H9 (cell line): ENCODE data around the gene ZBTB33. TPM values are rescaled to one million over a fixed set of nuclear protein-coding genes. Genes with fewer than 3 reads are reported as not detected.

Experiments used
- DNase-seq: peaks from one replicate; pipeline ENCODE4 v3.0.0-alpha.2; 2017
- H2AFZ ChIP-seq: one replicate; pipeline ENCODE4 v1.6.1; 2013; ENCODE audit warnings: mild to moderate bottlenecking, low read length, control low read depth, moderate library complexity
- H2AK5ac ChIP-seq: 2 replicates; pipeline ENCODE4 v1.6.1; 2013; ENCODE audit warnings: low read length, control low read depth, mixed read lengths; ENCODE audit not compliant: insufficient read length
- H2BK120ac ChIP-seq: one replicate; pipeline ENCODE4 v1.6.1; 2013; ENCODE audit warnings: low read depth, mild to moderate bottlenecking, low read length, control low read depth, inconsistent platforms; ENCODE audit not compliant: poor library complexity, severe bottlenecking
- H2BK12ac ChIP-seq: 2 replicates; pipeline ENCODE4 v1.6.1; 2013; ENCODE audit warnings: low read length, control low read depth, mixed read lengths, low read depth; ENCODE audit not compliant: insufficient read length
- H2BK15ac ChIP-seq: 2 replicates; pipeline ENCODE4 v1.6.1; 2013; ENCODE audit warnings: low read depth, low read length, control low read depth
- H2BK20ac ChIP-seq: one replicate; pipeline ENCODE4 v1.6.1; 2013; ENCODE audit warnings: low read depth, mild to moderate bottlenecking, low read length, control low read depth, inconsistent platforms; ENCODE audit not compliant: poor library complexity, severe bottlenecking
- H2BK5ac ChIP-seq: 2 replicates; pipeline ENCODE4 v1.6.1; 2013; ENCODE audit warnings: low read length, control low read depth, mixed read lengths; ENCODE audit not compliant: insufficient read length
- H3K14ac ChIP-seq: 2 replicates; pipeline ENCODE4 v1.6.1; 2013; ENCODE audit warnings: low read length, control low read depth; ENCODE audit not compliant: insufficient read depth
- H3K18ac ChIP-seq: 2 replicates; pipeline ENCODE4 v1.6.1; 2013; ENCODE audit warnings: low read depth, mild to moderate bottlenecking, mixed read lengths, low read length, control low read depth; ENCODE audit not compliant: insufficient read length
- H3K23ac ChIP-seq: 2 replicates; pipeline ENCODE4 v1.6.1; 2013; ENCODE audit warnings: low read length, control low read depth, mixed read lengths, low read depth; ENCODE audit not compliant: insufficient read length
- H3K23me2 ChIP-seq: 2 replicates; pipeline ENCODE4 v1.6.1; 2013; ENCODE audit warnings: low read depth, mild to moderate bottlenecking, mixed read lengths, low read length, control low read depth; ENCODE audit not compliant: insufficient read length, poor library complexity, severe bottlenecking
- H3K27ac ChIP-seq: 2 replicates; pipeline ENCODE4 v1.5.1; 2013; ENCODE audit warnings: low read length, control low read depth, mixed read lengths, low read depth; ENCODE audit not compliant: insufficient read length
- H3K27me3 ChIP-seq: 2 replicates; pipeline ENCODE4 v1.6.1; 2013; ENCODE audit warnings: low read length, control low read depth, inconsistent platforms; ENCODE audit not compliant: insufficient read depth
- H3K4ac ChIP-seq: 2 replicates; pipeline ENCODE4 v1.6.1; 2013; ENCODE audit warnings: low read depth, mild to moderate bottlenecking, control low read depth, inconsistent platforms, low read length, moderate library complexity
- H3K4me1 ChIP-seq: 2 replicates; pipeline ENCODE4 v1.6.1; 2013; ENCODE audit warnings: low read length, control low read depth, inconsistent platforms; ENCODE audit not compliant: insufficient read depth
- H3K4me2 ChIP-seq: 2 replicates; pipeline ENCODE4 v1.6.1; 2013; ENCODE audit warnings: low read length, control low read depth, mixed read lengths; ENCODE audit not compliant: insufficient read length, insufficient read depth
- H3K56ac ChIP-seq: 2 replicates; pipeline ENCODE4 v1.6.1; 2013; ENCODE audit warnings: low read depth, mild to moderate bottlenecking, mixed read lengths, low read length, control low read depth; ENCODE audit not compliant: insufficient read length
- H3K79me1 ChIP-seq: 2 replicates; pipeline ENCODE4 v1.6.1; 2013; ENCODE audit warnings: low read depth, mild to moderate bottlenecking, moderate library complexity, low read length, control low read depth, inconsistent platforms; ENCODE audit not compliant: insufficient read depth, poor library complexity, severe bottlenecking
- H3K79me2 ChIP-seq: 2 replicates; pipeline ENCODE4 v1.6.1; 2013; ENCODE audit warnings: low read length, control low read depth, inconsistent platforms; ENCODE audit not compliant: insufficient read depth
- H3K9ac ChIP-seq: 2 replicates; pipeline ENCODE4 v1.6.1; 2013; ENCODE audit warnings: low read length, control low read depth, mixed read lengths; ENCODE audit not compliant: insufficient read length; ENCODE audit errors: extremely low read depth
- H3K9me3 ChIP-seq: one replicate; pipeline ENCODE4 v1.6.1; 2013; ENCODE audit warnings: low read depth, low read length, inconsistent platforms; ENCODE audit not compliant: control insufficient read depth
- H3T11ph ChIP-seq: one replicate; pipeline ENCODE4 v1.6.1; 2013; ENCODE audit warnings: mild to moderate bottlenecking, low read length, control low read depth, inconsistent platforms
- H4K20me1 ChIP-seq: one replicate; pipeline ENCODE4 v1.6.1; 2013; ENCODE audit not compliant: control insufficient read depth, insufficient read length, insufficient read depth
- H4K5ac ChIP-seq: 2 replicates; pipeline ENCODE4 v1.6.1; 2013; ENCODE audit warnings: low read depth, mild to moderate bottlenecking, mixed read lengths, low read length, control low read depth; ENCODE audit not compliant: insufficient read length
- H4K8ac ChIP-seq: replicated peaks from 2 replicates; pipeline ENCODE4 v1.6.1; 2013; ENCODE audit warnings: low read length, control low read depth, mixed read lengths, low read depth; ENCODE audit not compliant: insufficient read length
- H4K91ac ChIP-seq: 2 replicates; pipeline ENCODE4 v1.6.1; 2013; ENCODE audit warnings: low read depth, mild to moderate bottlenecking, moderate library complexity, mixed read lengths, low read length, control low read depth; ENCODE audit not compliant: insufficient read length
- H3K27ac Mint-ChIP-seq, 3 experiments: 2 replicates in 2 of 3; 3 replicates in 1 of 3; pipeline ENCODE4 v1.8.0; 2020 to 2021; ENCODE audit warnings: mixed read lengths in 3 of 3, mild to moderate bottlenecking in 1 of 3, moderate library complexity in 1 of 3
- H3K27me3 Mint-ChIP-seq: 2 replicates; pipeline ENCODE4 v1.8.0; 2021; ENCODE audit warnings: low read depth, mild to moderate bottlenecking, moderate library complexity, mixed read lengths
- H3K36me3 Mint-ChIP-seq, 3 experiments: 2 replicates in 2 of 3; 3 replicates in 1 of 3; pipeline ENCODE4 v1.8.0; 2020 to 2021; ENCODE audit warnings: low read depth in 3 of 3, mixed read lengths in 3 of 3; ENCODE audit not compliant: insufficient read depth in 1 of 3
- H3K4me1 Mint-ChIP-seq, 2 experiments: 2 replicates each; pipeline ENCODE4 v1.8.0; 2020; ENCODE audit warnings: mixed read lengths in 2 of 2
- H3K4me3 Mint-ChIP-seq, 2 experiments: 2 replicates in 1 of 2; 3 replicates in 1 of 2; pipeline ENCODE4 v1.8.0; 2020 to 2021; ENCODE audit warnings: mild to moderate bottlenecking in 2 of 2, mixed read lengths in 2 of 2, moderate library complexity in 1 of 2
- H3K9me3 Mint-ChIP-seq, 2 experiments: 2 replicates in 1 of 2; 3 replicates in 1 of 2; pipeline ENCODE4 v1.8.0; 2020; ENCODE audit warnings: mild to moderate bottlenecking in 2 of 2, mixed read lengths in 2 of 2, moderate library complexity in 1 of 2
- WGBS: extraction: QIAGEN DNeasy Blood & Tissue Kit; methylation state at CpG from one replicate; pipeline ENCODE4 v1.1.7; 2013; ENCODE audit warnings: missing lambda C conversion rate, low lambda C conversion rate, mixed read lengths; ENCODE audit not compliant: insufficient read length; ENCODE audit errors: extremely low coverage; 5-methylcytosine and 5-hydroxymethylcytosine counted together
- total RNA-seq: library from RNA; stranded (reverse); gene quantifications from 2 replicates; pipeline ENCODE4 v1.2.1, GENCODE V29; 2021
- TF ChIP-seq, protein P1 (sequence below): fragments of 200-600 bp; sonication (generic); conservative IDR thresholded peaks from 3 replicates; pipeline ENCODE4 v1.8.0; 2021; ENCODE audit warnings: antibody characterized with exemption, mild to moderate bottlenecking

Gene ZBTB33
- total RNA-seq, 1 experiment from 2014 or later: 18.7 TPM

DNA sequence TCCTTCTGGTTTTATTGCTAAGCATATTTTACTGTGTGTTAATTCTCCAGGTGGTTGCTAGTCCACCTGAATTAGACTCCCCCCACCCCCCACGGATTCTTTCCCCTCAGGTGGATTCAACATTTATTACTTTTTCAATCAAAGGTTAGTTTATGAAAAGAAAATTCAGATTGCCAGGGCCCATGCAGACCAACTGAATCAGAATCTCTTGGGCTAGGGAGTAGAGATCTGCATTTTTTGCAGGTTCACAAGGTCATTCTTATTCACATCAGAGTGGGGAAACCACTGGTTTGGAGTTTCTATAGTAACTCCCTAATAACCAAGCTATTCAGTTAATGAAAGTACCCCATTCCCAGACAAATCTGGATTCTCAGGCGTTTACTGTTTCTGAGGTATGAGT lies 50.9 kb downstream of the ZBTB33 start:
- no peak overlapping the region for H3K4ac ChIP-seq
- H2AFZ ChIP-seq: no peak overlapping the region
- H3K4me3 Mint-ChIP-seq: no peak overlapping the region
- no peak overlapping the region for H3K14ac ChIP-seq
- H3K79me1 ChIP-seq: no peaks in the 10 kb centered on the region
- H4K5ac ChIP-seq: no peak overlapping the region
- H3K23ac ChIP-seq: no peak overlapping the region
- H2BK120ac ChIP-seq: no peak overlapping the region
- no peaks in the 10 kb centered on the region; a peak in 1 of 7 replicates for H3K36me3 Mint-ChIP-seq
- H3K4me1 ChIP-seq: no peaks in the 10 kb centered on the region; the same call in 1 of the 2 replicates
- no peak overlapping the region for H4K91ac ChIP-seq
- H3K9me3 ChIP-seq: peaks cover 20% of the 10 kb centered on the region
- no peak overlapping the region for H3T11ph ChIP-seq
- no peak overlapping the region for H3K4me2 ChIP-seq
- no peak overlapping the region for H2BK5ac ChIP-seq
- no peak overlapping the region for H2BK12ac ChIP-seq
- peaks cover 22 to 28% of the 10 kb centered on the region in 2 experiments for H3K4me1 Mint-ChIP-seq
- no CpG with 5 or more reads among the region's 2 CpGs for WGBS
- no peaks in the 10 kb centered on the region; the same call in 1 of the 2 replicates for H3K27me3 ChIP-seq
- H3K18ac ChIP-seq: no peak overlapping the region
- H2BK15ac ChIP-seq: no peak overlapping the region
- H4K8ac ChIP-seq: no peak overlapping the region
- no peak overlapping the region for H2BK20ac ChIP-seq
- no peak overlapping the region for H3K27ac ChIP-seq
- H3K27me3 Mint-ChIP-seq: peaks cover 14% of the 10 kb centered on the region
- H3K9me3 Mint-ChIP-seq: peaks cover 55 to 66% of the 10 kb centered on the region in 2 experiments
- H4K20me1 ChIP-seq: no peaks in the 10 kb centered on the region
- TF ChIP-seq, protein P1, sequence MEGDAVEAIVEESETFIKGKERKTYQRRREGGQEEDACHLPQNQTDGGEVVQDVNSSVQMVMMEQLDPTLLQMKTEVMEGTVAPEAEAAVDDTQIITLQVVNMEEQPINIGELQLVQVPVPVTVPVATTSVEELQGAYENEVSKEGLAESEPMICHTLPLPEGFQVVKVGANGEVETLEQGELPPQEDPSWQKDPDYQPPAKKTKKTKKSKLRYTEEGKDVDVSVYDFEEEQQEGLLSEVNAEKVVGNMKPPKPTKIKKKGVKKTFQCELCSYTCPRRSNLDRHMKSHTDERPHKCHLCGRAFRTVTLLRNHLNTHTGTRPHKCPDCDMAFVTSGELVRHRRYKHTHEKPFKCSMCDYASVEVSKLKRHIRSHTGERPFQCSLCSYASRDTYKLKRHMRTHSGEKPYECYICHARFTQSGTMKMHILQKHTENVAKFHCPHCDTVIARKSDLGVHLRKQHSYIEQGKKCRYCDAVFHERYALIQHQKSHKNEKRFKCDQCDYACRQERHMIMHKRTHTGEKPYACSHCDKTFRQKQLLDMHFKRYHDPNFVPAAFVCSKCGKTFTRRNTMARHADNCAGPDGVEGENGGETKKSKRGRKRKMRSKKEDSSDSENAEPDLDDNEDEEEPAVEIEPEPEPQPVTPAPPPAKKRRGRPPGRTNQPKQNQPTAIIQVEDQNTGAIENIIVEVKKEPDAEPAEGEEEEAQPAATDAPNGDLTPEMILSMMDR: no peak
- no peak overlapping the region for H2AK5ac ChIP-seq
- no peaks in the 10 kb centered on the region for H3K79me2 ChIP-seq
- no peaks in the 10 kb centered on the region for H3K23me2 ChIP-seq
- no peak overlapping the region for H3K27ac Mint-ChIP-seq
- no peak overlapping the region for H3K56ac ChIP-seq
- no peak overlapping the region for H3K9ac ChIP-seq
- no peak for DNase-seq
